ENCODE results near the gene AP5Z1.

DNA sequence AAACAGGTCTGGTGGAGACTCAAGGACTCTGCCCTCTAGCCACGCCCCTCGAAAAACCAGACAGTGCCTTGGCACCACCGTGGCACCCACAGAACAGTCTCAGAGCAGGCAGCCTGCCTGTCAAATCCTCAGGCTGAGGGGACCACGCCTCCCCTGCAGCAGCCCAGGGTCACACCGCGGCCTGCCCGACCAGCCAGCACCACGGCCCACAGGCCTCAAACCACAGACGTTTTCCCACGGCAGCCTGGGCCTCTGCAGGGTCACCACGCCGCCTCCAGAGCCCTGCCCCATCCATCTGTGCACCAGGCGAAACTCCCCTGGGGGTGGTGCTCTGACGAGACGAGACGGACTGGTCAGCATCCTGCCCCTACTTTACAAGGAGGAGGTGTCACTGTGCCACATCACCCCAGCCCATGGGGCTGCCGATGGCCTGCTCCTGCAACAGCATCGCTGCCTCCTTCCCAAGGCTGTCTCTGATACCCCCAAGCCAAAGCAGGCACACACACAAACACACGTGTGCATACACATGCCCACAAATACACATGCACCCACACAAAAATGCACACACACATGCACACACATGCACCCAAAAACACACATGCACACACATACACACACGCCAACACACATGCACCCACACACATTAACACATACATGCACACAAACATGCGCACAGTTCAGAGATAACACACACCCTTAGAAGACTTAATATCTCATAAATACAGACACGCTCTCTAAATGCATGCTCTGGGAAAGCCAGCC lies 61.8 kb downstream of the AP5Z1 start:
- TF ChIP-seq, protein P1, sequence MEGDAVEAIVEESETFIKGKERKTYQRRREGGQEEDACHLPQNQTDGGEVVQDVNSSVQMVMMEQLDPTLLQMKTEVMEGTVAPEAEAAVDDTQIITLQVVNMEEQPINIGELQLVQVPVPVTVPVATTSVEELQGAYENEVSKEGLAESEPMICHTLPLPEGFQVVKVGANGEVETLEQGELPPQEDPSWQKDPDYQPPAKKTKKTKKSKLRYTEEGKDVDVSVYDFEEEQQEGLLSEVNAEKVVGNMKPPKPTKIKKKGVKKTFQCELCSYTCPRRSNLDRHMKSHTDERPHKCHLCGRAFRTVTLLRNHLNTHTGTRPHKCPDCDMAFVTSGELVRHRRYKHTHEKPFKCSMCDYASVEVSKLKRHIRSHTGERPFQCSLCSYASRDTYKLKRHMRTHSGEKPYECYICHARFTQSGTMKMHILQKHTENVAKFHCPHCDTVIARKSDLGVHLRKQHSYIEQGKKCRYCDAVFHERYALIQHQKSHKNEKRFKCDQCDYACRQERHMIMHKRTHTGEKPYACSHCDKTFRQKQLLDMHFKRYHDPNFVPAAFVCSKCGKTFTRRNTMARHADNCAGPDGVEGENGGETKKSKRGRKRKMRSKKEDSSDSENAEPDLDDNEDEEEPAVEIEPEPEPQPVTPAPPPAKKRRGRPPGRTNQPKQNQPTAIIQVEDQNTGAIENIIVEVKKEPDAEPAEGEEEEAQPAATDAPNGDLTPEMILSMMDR (IDR thresholded peaks at IDR 0.05; ENCODE audit: low read depth, low read length): no peak
- TF ChIP-seq EZH2phosphoT487 (IDR thresholded peaks at IDR 0.05; ENCODE audit: low read depth): no peak
